ENCODE measurements around the gene R3HDM4. TPM values are rescaled to one million over a fixed set of nuclear protein-coding genes. Genes with fewer than 3 reads are reported as not detected.
"Not testable (repeated sequence)": the region's sequence is repeated elsewhere in the genome, so short reads cannot be mapped to it uniquely, and the experiment has no call there.

The R3HDM4 gene
- polyA plus RNA-seq, 4 donors, result 29.5 to 52.7 (median 42.3) TPM

GRCh38 chr19:898663-899062 is 14.4 kb downstream of the R3HDM4 start:
- Histone ChIP-seq H3K36me3 (ENCODE audit: control insufficient read depth in 3 of 3, insufficient read depth in 2 of 3, low read depth in 1 of 3, low read length in 3 of 3) (peaks cover 5 to 62% (median 9%) of the 10 kb centered on the region in 3 donors), H3K4me3 (ENCODE audit: low read depth in 1 of 3, low read length in 3 of 3) (no peak overlapping the region), H3K4me1 (ENCODE audit: control insufficient read depth in 3 of 3, insufficient read depth in 2 of 3, low read depth in 1 of 3, low read length in 2 of 3) (peaks cover 0 to 2% (median 0%) of the 10 kb centered on the region in 3 donors), H3K9me3 (ENCODE audit: control insufficient read depth in 2 of 2, insufficient read depth in 1 of 2, low read depth in 1 of 2, low read length in 1 of 2) (no peaks in the 10 kb centered on the region), H3K27ac (ENCODE audit: low read depth in 1 of 3, low read length in 2 of 3) (no peak overlapping the region), H3K27me3 (ENCODE audit: control insufficient read depth in 3 of 3, insufficient read depth in 3 of 3, low read length in 3 of 3) (no peaks in the 10 kb centered on the region)
- 75 to 78% (median 76%) methylated on average over 15 to 20 of the region's 20 CpGs for WGBS, 3 donors
- DNase-seq (no peak), FAIRE-seq (no peak)

- DNase-seq (no peak), FAIRE-seq (no peak)
- Histone ChIP-seq H3K27ac (ENCODE audit: low read depth in 1 of 3, low read length in 2 of 3) (no peak overlapping the region), H3K27me3 (ENCODE audit: control insufficient read depth in 3 of 3, insufficient read depth in 3 of 3, low read length in 3 of 3) (no peaks in the 10 kb centered on the region), H3K36me3 (ENCODE audit: control insufficient read depth in 3 of 3, insufficient read depth in 2 of 3, low read depth in 1 of 3, low read length in 3 of 3) (peaks cover 5 to 57% (median 9%) of the 10 kb centered on the region in 3 donors), H3K9me3 (ENCODE audit: control insufficient read depth in 2 of 2, insufficient read depth in 1 of 2, low read depth in 1 of 2, low read length in 1 of 2) (no peaks in the 10 kb centered on the region), H3K4me1 (ENCODE audit: control insufficient read depth in 3 of 3, insufficient read depth in 2 of 3, low read depth in 1 of 3, low read length in 2 of 3) (peaks cover 0 to 2% (median 0%) of the 10 kb centered on the region in 3 donors), H3K4me3 (ENCODE audit: low read depth in 1 of 3, low read length in 3 of 3) (no peak overlapping the region)
- 89 to 90% (median 90%) methylated on average over 25 to 26 of the region's 26 CpGs for WGBS, 3 donors
These were observed 15.5 kb downstream of the R3HDM4 start for GRCh38 chr19:897442-898039.

GRCh38 chr19:896999-897398 is 16.0 kb downstream of the R3HDM4 start:
- Histone ChIP-seq H3K27me3 (ENCODE audit: control insufficient read depth in 3 of 3, insufficient read depth in 3 of 3, low read length in 3 of 3) (no peaks in the 10 kb centered on the region), H3K9me3 (ENCODE audit: control insufficient read depth in 2 of 2, insufficient read depth in 1 of 2, low read depth in 1 of 2, low read length in 1 of 2) (no peaks in the 10 kb centered on the region), H3K36me3 (ENCODE audit: control insufficient read depth in 3 of 3, insufficient read depth in 2 of 3, low read depth in 1 of 3, low read length in 3 of 3) (peaks cover 5 to 54% (median 7%) of the 10 kb centered on the region in 3 donors), H3K4me3 (ENCODE audit: low read depth in 1 of 3, low read length in 3 of 3) (no peak overlapping the region), H3K27ac (ENCODE audit: low read depth in 1 of 3, low read length in 2 of 3) (no peak overlapping the region), H3K4me1 (ENCODE audit: control insufficient read depth in 3 of 3, insufficient read depth in 2 of 3, low read depth in 1 of 3, low read length in 2 of 3) (peaks cover 0 to 6% (median 2%) of the 10 kb centered on the region in 3 donors)
- FAIRE-seq (no peak), DNase-seq (no peak)
- WGBS, 3 donors, result 91 to 94% (median 91%) methylated on average over 11 of the region's 11 CpGs

- FAIRE-seq (no peak), DNase-seq (no peak)
- Histone ChIP-seq H3K36me3 (ENCODE audit: control insufficient read depth in 3 of 3, insufficient read depth in 2 of 3, low read depth in 1 of 3, low read length in 3 of 3) (peaks cover 3 to 48% (median 5%) of the 10 kb centered on the region in 3 donors), H3K27ac (ENCODE audit: low read depth in 1 of 3, low read length in 2 of 3) (no peak overlapping the region), H3K9me3 (ENCODE audit: control insufficient read depth in 2 of 2, insufficient read depth in 1 of 2, low read depth in 1 of 2, low read length in 1 of 2) (no peaks in the 10 kb centered on the region), H3K4me3 (ENCODE audit: low read depth in 1 of 3, low read length in 3 of 3) (no peak overlapping the region), H3K27me3 (ENCODE audit: control insufficient read depth in 3 of 3, insufficient read depth in 3 of 3, low read length in 3 of 3) (no peaks in the 10 kb centered on the region), H3K4me1 (ENCODE audit: control insufficient read depth in 3 of 3, insufficient read depth in 2 of 3, low read depth in 1 of 3, low read length in 2 of 3) (peaks cover 0 to 10% (median 5%) of the 10 kb centered on the region in 3 donors)
- WGBS, 3 donors, result 90 to 94% (median 93%) methylated on average over 10 of the region's 10 CpGs
These were observed 16.6 kb downstream of the R3HDM4 start for GRCh38 chr19:896434-896833.

- FAIRE-seq (no peak), DNase-seq (peak; percentile 92 to 97)
- peak within 1 kb of the TSS; percentile 87 to 95 (median 94) for H3K4me3 ChIP-seq (ENCODE audit: low read depth in 1 of 3, low read length in 3 of 3)
- H3K27ac ChIP-seq (ENCODE audit: low read depth in 1 of 3, low read length in 2 of 3), result peak within 1 kb of the TSS; percentile 80 to 95 (median 90)
- H3K27me3 ChIP-seq (ENCODE audit: control insufficient read depth in 3 of 3, insufficient read depth in 3 of 3, low read length in 3 of 3), result no peaks in the 10 kb centered on the region
- peaks cover 0 to 52% (median 6%) of the 10 kb centered on the region in 3 donors for H3K36me3 ChIP-seq (ENCODE audit: control insufficient read depth in 3 of 3, insufficient read depth in 2 of 3, low read depth in 1 of 3, low read length in 3 of 3)
- peaks cover 0 to 14% (median 5%) of the 10 kb centered on the region in 3 donors for H3K4me1 ChIP-seq (ENCODE audit: control insufficient read depth in 3 of 3, insufficient read depth in 2 of 3, low read depth in 1 of 3, low read length in 2 of 3)
- no peaks in the 10 kb centered on the region for H3K9me3 ChIP-seq (ENCODE audit: control insufficient read depth in 2 of 2, insufficient read depth in 1 of 2, low read depth in 1 of 2, low read length in 1 of 2)
- 0 to 1% (median 0%) methylated on average over 49 to 69 of the region's 69 CpGs for WGBS, 3 donors
These were observed 19.9 kb downstream of the R3HDM4 start, which contains the start of the genes MED16 and RNU6-9 for GRCh38 chr19:892894-893689. Gene MED16 (minus strand): TSS chr19:893187. CDS start chr19:891131, 2,056 bp downstream. Gene RNU6-9 (plus strand): TSS chr19:893484.

GRCh38 chr19:892243-892893 is 20.7 kb downstream of the R3HDM4 start:
- no peaks in the 10 kb centered on the region for H3K9me3 ChIP-seq (ENCODE audit: control insufficient read depth in 2 of 2, insufficient read depth in 1 of 2, low read depth in 1 of 2, low read length in 1 of 2)
- WGBS, 3 donors, result 1 to 3% (median 2%) methylated on average over 17 to 27 of the region's 27 CpGs
- H3K4me3 ChIP-seq (ENCODE audit: low read depth in 1 of 3, low read length in 3 of 3), result peak overlapping the region; percentile 87 to 95 (median 94)
- FAIRE-seq, result no peak
- peaks cover 0 to 14% (median 5%) of the 10 kb centered on the region in 3 donors for H3K4me1 ChIP-seq (ENCODE audit: control insufficient read depth in 3 of 3, insufficient read depth in 2 of 3, low read depth in 1 of 3, low read length in 2 of 3)
- peaks cover 0 to 54% (median 6%) of the 10 kb centered on the region in 3 donors for H3K36me3 ChIP-seq (ENCODE audit: control insufficient read depth in 3 of 3, insufficient read depth in 2 of 3, low read depth in 1 of 3, low read length in 3 of 3)
- H3K27me3 ChIP-seq (ENCODE audit: control insufficient read depth in 3 of 3, insufficient read depth in 3 of 3, low read length in 3 of 3), result no peaks in the 10 kb centered on the region
- peak overlapping the region; percentile 79 to 90 (median 80) for H3K27ac ChIP-seq (ENCODE audit: low read depth in 1 of 3, low read length in 2 of 3)
- peak; percentile 32 to 45 for DNase-seq

GRCh38 chr19:891421-892200 is 21.4 kb downstream of the R3HDM4 start:
- DNase-seq, result peak; percentile 56 to 78
- 17 to 43% (median 26%) methylated on average over 34 to 50 of the region's 50 CpGs for WGBS, 3 donors
- not testable (repeated sequence) for H3K9me3 ChIP-seq (ENCODE audit: control insufficient read depth in 2 of 2, insufficient read depth in 1 of 2, low read depth in 1 of 2, low read length in 1 of 2); H3K27me3 ChIP-seq (ENCODE audit: control insufficient read depth in 3 of 3, insufficient read depth in 3 of 3, low read length in 3 of 3); FAIRE-seq
- Histone ChIP-seq H3K27ac (ENCODE audit: low read depth in 1 of 3, low read length in 2 of 3) (peak overlapping the region; percentile 79 to 90 (median 80)), H3K4me1 (ENCODE audit: control insufficient read depth in 3 of 3, insufficient read depth in 2 of 3, low read depth in 1 of 3, low read length in 2 of 3) (peaks cover 0 to 14% (median 5%) of the 10 kb centered on the region in 3 donors), H3K4me3 (ENCODE audit: low read depth in 1 of 3, low read length in 3 of 3) (peak overlapping the region in 2 of 3 donors; percentile 87 to 95), H3K36me3 (ENCODE audit: control insufficient read depth in 3 of 3, insufficient read depth in 2 of 3, low read depth in 1 of 3, low read length in 3 of 3) (peaks cover 0 to 54% (median 6%) of the 10 kb centered on the region in 3 donors)
